PC-9 (cell line): Measurements from ENCODE around the gene RASIP1. TPM values are rescaled to one million over a fixed set of nuclear protein-coding genes. Genes with fewer than 3 reads are reported as not detected.
"Not testable (repeated sequence)": the region's sequence is repeated elsewhere in the genome, so short reads cannot be mapped to it uniquely, and the experiment has no call there.

Experiments used
- BruUV-seq: library from RNA; stranded (reverse); fragments of 400-500 nt; replicated peaks from 2 replicates; lab custom pipeline; 2021; lab: Mats Ljungman, UMichigan
- CTCF ChIA-PET: fragments of 300-600 bp; sonication (Branson Sonifier 250); formaldehyde crosslinking; loops from one replicate; lab custom pipeline; 2022; ENCODE audit warnings: antibody characterized with exemption; lab: Charles Lee
- POLR2A ChIA-PET: fragments of 300-600 bp; sonication (Branson Sonifier 250); formaldehyde crosslinking; loops from one replicate; lab custom pipeline; 2022; ENCODE audit warnings: antibody characterized with exemption; ENCODE audit not compliant: unreplicated experiment; lab: Charles Lee
- DNase-seq, 2 experiments: peaks; one replicate each; pipeline versions ENCODE4 v3.0.0 to v3.0.0-alpha.2; 2015 to 2022; ENCODE audit warnings: mixed read lengths in 1 of 2
- H2AFZ ChIP-seq: fragments of 200-600 bp; sonication (generic); 2 replicates; pipeline ENCODE4 v1.8.1; 2017; ENCODE audit warnings: antibody characterized with exemption
- H3F3A ChIP-seq: fragments of 200-600 bp; sonication (generic); 2 replicates; pipeline ENCODE4 v1.8.1; 2017; ENCODE audit warnings: antibody characterized with exemption, mild to moderate bottlenecking, low read depth; ENCODE audit not compliant: insufficient read depth
- H3K27ac ChIP-seq: fragments of 200-600 bp; sonication (generic); 2 replicates; pipeline ENCODE4 v1.6.1; 2016; ENCODE audit warnings: mixed run types
- H3K27me3 ChIP-seq: fragments of 200-600 bp; sonication (generic); 2 replicates; pipeline ENCODE4 v1.6.1; 2016; ENCODE audit warnings: low read depth, mixed run types; ENCODE audit not compliant: insufficient read depth
- H3K36me3 ChIP-seq: fragments of 200-600 bp; sonication (generic); 2 replicates; pipeline ENCODE4 v1.6.1; 2016; ENCODE audit warnings: low read depth, mixed run types
- H3K4me1 ChIP-seq: fragments of 200-600 bp; sonication (generic); replicated peaks from 2 replicates; pipeline ENCODE4 v1.6.1; 2016; ENCODE audit warnings: mixed run types; ENCODE audit not compliant: insufficient read depth
- H3K4me2 ChIP-seq: fragments of 200-600 bp; sonication (generic); 2 replicates; pipeline ENCODE4 v1.6.1; 2017; ENCODE audit warnings: mixed run types
- H3K4me3 ChIP-seq: fragments of 200-600 bp; sonication (generic); 2 replicates; pipeline ENCODE4 v1.6.1; 2016; ENCODE audit warnings: mixed run types
- H3K79me2 ChIP-seq: fragments of 200-600 bp; sonication (generic); 2 replicates; pipeline ENCODE4 v1.6.1; 2017; ENCODE audit warnings: low read depth, mixed run types
- H3K9me2 ChIP-seq: fragments of 200-600 bp; sonication (generic); 2 replicates; pipeline ENCODE4 v1.8.1; 2017; ENCODE audit warnings: mild to moderate bottlenecking; ENCODE audit not compliant: insufficient read depth
- H3K9me3 ChIP-seq: fragments of 200-600 bp; sonication (generic); 2 replicates; pipeline ENCODE4 v1.8.1; 2016; ENCODE audit warnings: low read depth; ENCODE audit not compliant: insufficient read depth
- H4K20me1 ChIP-seq: fragments of 200-600 bp; sonication (generic); 2 replicates; pipeline ENCODE4 v1.8.1; 2017; ENCODE audit not compliant: insufficient read depth
- EZH2 ChIP-seq: fragments of 200-600 bp; sonication (generic); IDR thresholded peaks from 2 replicates; pipeline ENCODE4 v1.8.0; 2017; ENCODE audit warnings: antibody characterized with exemption, low read depth
- intact Hi-C: fragments of 100-400 bp; cut with micrococcal nuclease; formaldehyde crosslinking; loops from one replicate; pipeline ENCODE4 v1.10.0; 2022; ENCODE audit not compliant: unreplicated experiment
- total RNA-seq: library from RNA; stranded (reverse); gene quantifications from 2 replicates; pipeline ENCODE4 v1.2.3, GENCODE V29; 2021
- TF ChIP-seq, protein P1 (sequence below): fragments of 200-600 bp; sonication (generic); conservative IDR thresholded peaks from 2 replicates; pipeline ENCODE4 v1.6.1; 2017; ENCODE audit warnings: mixed run types, antibody characterized with exemption, mild to moderate bottlenecking, moderate library complexity

RASIP1 gene
- total RNA-seq, 1 experiment from 2014 or later: 1.4 TPM

GRCh38 chr19:48770266-48770665 is 29.9 kb upstream of the RASIP1 start:
- Histone ChIP-seq H3K9me2 (no peaks in the 10 kb centered on the region), H3K4me1 (peaks cover 32% of the 10 kb centered on the region), H3K36me3 (no peaks in the 10 kb centered on the region), H3K27me3 (no peaks in the 10 kb centered on the region), H3K27ac (peak overlapping the region; percentile 92), H4K20me1 (no peaks in the 10 kb centered on the region), H3K79me2 (no peaks in the 10 kb centered on the region), H3K9me3 (no peaks in the 10 kb centered on the region), H3K4me3 (peak overlapping the region; percentile 19; the same call in 1 of the 2 replicates), H3K4me2 (peak overlapping the region; percentile 68), H2AFZ (peak overlapping the region; percentile 58), H3F3A (peaks cover 45% of the 10 kb centered on the region)
- POLR2A ChIA-PET: interaction anchor here (0.6 to 0.7 kb wide), 7 partner anchors 10 to 735 kb away, joined by 3 to 8 read pairs (median 3); no protein-coding TSS in a partner anchor
- intact Hi-C loops: no loop called here
- CTCF ChIA-PET: interaction anchor here (1.2 kb wide), 1 partner anchor 72 kb away, joined by 3 read pairs; no protein-coding TSS in a partner anchor
- no TSS peak for BruUV-seq
- DNase-seq: peak; percentile 59 to 98
- TF ChIP-seq, protein P1, sequence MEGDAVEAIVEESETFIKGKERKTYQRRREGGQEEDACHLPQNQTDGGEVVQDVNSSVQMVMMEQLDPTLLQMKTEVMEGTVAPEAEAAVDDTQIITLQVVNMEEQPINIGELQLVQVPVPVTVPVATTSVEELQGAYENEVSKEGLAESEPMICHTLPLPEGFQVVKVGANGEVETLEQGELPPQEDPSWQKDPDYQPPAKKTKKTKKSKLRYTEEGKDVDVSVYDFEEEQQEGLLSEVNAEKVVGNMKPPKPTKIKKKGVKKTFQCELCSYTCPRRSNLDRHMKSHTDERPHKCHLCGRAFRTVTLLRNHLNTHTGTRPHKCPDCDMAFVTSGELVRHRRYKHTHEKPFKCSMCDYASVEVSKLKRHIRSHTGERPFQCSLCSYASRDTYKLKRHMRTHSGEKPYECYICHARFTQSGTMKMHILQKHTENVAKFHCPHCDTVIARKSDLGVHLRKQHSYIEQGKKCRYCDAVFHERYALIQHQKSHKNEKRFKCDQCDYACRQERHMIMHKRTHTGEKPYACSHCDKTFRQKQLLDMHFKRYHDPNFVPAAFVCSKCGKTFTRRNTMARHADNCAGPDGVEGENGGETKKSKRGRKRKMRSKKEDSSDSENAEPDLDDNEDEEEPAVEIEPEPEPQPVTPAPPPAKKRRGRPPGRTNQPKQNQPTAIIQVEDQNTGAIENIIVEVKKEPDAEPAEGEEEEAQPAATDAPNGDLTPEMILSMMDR: no peak
- TF ChIP-seq EZH2: no peak

GRCh38 chr19:48768994-48769713 is 28.7 kb upstream of the RASIP1 start:
- H3K27ac ChIP-seq: peak overlapping the region; percentile 92
- no TSS peak for BruUV-seq
- H3K36me3 ChIP-seq: no peaks in the 10 kb centered on the region
- no peaks in the 10 kb centered on the region for H3K9me2 ChIP-seq
- H3K4me3 ChIP-seq: 0 out of 2 replicates have a peak overlapping the region, but pooled peaks have one; percentile 19
- no peaks in the 10 kb centered on the region for H4K20me1 ChIP-seq
- CTCF ChIA-PET: no interaction called here
- H2AFZ ChIP-seq: no peak overlapping the region
- H3K27me3 ChIP-seq: no peaks in the 10 kb centered on the region
- POLR2A ChIA-PET: no interaction called here
- TF ChIP-seq, protein P1: no peak
- peaks cover 32% of the 10 kb centered on the region for H3K4me1 ChIP-seq
- DNase-seq: peak in 1 of 2 experiments; percentile 67
- intact Hi-C loops: no loop called here
- no peaks in the 10 kb centered on the region for H3K79me2 ChIP-seq
- H3F3A ChIP-seq: peaks cover 35% of the 10 kb centered on the region
- H3K9me3 ChIP-seq: no peaks in the 10 kb centered on the region
- peak overlapping the region; percentile 68 for H3K4me2 ChIP-seq

DNA sequence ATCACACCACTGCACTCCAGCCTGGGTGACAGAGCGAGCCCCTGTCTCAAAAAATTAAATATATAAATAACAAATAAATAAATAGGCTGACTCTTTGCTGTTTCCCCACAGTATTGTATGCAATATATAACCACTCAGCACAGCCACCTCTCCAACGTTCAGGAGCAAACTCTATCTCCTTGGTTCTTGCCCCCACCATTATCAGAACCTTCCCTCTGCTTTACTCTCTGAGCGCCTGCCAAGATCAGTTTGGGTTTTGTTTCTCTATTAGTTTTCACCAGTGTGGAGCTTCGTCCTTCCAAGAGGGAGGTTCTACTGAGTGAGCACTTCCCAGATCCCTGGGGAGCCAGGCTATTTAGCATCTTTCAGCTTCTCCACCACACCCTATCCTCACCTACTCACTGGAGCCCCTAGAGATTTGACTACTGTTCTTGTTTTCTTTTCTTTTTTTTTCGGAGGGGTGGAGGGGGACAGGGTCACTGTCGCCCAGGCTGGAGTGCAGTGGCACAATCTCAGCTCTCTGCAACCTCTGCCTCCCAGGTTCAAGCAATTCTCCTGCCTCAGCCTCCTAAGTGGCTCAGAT is 27.9 kb upstream of the RASIP1 start:
- Histone ChIP-seq H3K27ac (peak overlapping the region; percentile 92; the same call in 1 of the 2 replicates), H3F3A (peaks cover 35% of the 10 kb centered on the region), H3K4me1 (peaks cover 32% of the 10 kb centered on the region)
- H2AFZ ChIP-seq, CTCF ChIA-PET, H3K4me2 ChIP-seq, H3K27me3 ChIP-seq, H3K9me3 ChIP-seq, intact Hi-C loops, DNase-seq, BruUV-seq, H4K20me1 ChIP-seq, H3K4me3 ChIP-seq, POLR2A ChIA-PET, H3K9me2 ChIP-seq, H3K79me2 ChIP-seq, H3K36me3 ChIP-seq: not testable (repeated sequence)

DNA sequence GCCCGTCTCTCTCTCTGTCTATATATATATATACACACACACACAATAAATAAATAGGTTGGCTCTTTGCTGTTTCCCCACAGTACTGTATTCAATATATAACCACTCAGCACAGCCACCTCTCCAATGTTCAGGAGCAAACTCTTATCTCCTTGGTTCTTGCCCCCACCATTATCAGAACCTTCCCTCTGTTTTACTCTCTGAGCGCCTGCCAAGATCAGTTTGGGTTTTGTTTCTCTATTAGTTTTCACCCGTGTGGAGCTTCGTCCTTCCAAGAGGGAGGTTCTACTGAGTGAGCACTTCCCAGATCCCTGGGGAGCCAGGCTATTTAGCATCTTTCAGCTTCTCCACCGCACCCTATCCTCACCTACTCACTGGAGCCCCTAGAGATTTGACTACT is 25.4 kb upstream of the RASIP1 start:
- H4K20me1 ChIP-seq, POLR2A ChIA-PET: not testable (repeated sequence)
- CTCF ChIA-PET: interaction anchor here (0.7 kb wide), 1 partner anchor 76 kb away, joined by 3 read pairs; no protein-coding TSS in a partner anchor

More for the DNA sequence above, 25.4 kb upstream of the RASIP1 start:
- H3K27ac ChIP-seq, DNase-seq, H3K36me3 ChIP-seq, H3K79me2 ChIP-seq, H3K4me2 ChIP-seq, H3K9me3 ChIP-seq, H2AFZ ChIP-seq, BruUV-seq, H3K27me3 ChIP-seq, H3K4me3 ChIP-seq, H3K9me2 ChIP-seq, intact Hi-C loops: not testable (repeated sequence)
- peaks cover 22% of the 10 kb centered on the region for H3F3A ChIP-seq
- peaks cover 28% of the 10 kb centered on the region for H3K4me1 ChIP-seq
